NT2/D1 (cell line): ENCODE data around the gene CERS6.

Source experiments
- YY1 ChIP-seq: IDR thresholded peaks from 2 replicates; pipeline ENCODE4 v1.6.1; 2011; ENCODE audit not compliant: insufficient read length, insufficient read depth
- ZNF274 ChIP-seq: IDR thresholded peaks from 2 replicates; pipeline ENCODE4 v1.6.1; 2011; ENCODE audit warnings: mild to moderate bottlenecking, low read depth, low read length

- no peak for TF ChIP-seq YY1
- TF ChIP-seq ZNF274: no peak
These were observed 324.6 kb downstream of the CERS6 start for GRCh38 chr2:168780669-168781071.
